ENCODE results near the gene TNFRSF9. TPM values are rescaled to one million over a fixed set of nuclear protein-coding genes. Genes with fewer than 3 reads are reported as not detected.

TNFRSF9 gene
- total and polyA plus RNA-seq, 10 donors, result 2.2 to 11.7 (median 3.5) TPM

- no peaks in the 10 kb centered on the region for H3K9me3 ChIP-seq
- 78 to 86% (median 82%) methylated on average over 11 of the region's 11 CpGs for WGBS, 5 donors
- peak overlapping the region in 7 of 8 donors; percentile 90 to 98 (median 96) for H3K27ac ChIP-seq
- H3K4me1 ChIP-seq, result peaks cover 16 to 78% (median 67%) of the 10 kb centered on the region in 6 donors
- no peak for DNase-seq
- TF ChIP-seq POLR2AphosphoS5 (IDR thresholded peaks at IDR 0.05) (no peak), POLR2A (IDR thresholded peaks at IDR 0.05) (no peak), CTCF (IDR thresholded peaks at IDR 0.05 in 8 of 11, conservative IDR thresholded peaks at IDR 0.05 in 3 of 11) (no peak)
- H3K27me3 ChIP-seq (replicated peaks in 1 of 7), result no peaks in the 10 kb centered on the region
- H3K36me3 ChIP-seq, result peaks cover 4 to 51% (median 41%) of the 10 kb centered on the region in 6 donors
- peak overlapping the region in 5 of 8 donors; percentile 70 to 88 (median 86) for H3K4me3 ChIP-seq
- intact Hi-C loops (cut with DNase I; ENCODE audit: low total_unique reads), result no loop called here
Measured at GRCh38 chr1:7962636-7963377, 22.2 kb upstream of the TNFRSF9 start.

GRCh38 chr1:7962014-7962335 lies 21.3 kb upstream of the TNFRSF9 start:
- Histone ChIP-seq H3K9me3 (no peaks in the 10 kb centered on the region), H3K36me3 (peaks cover 4 to 42% (median 36%) of the 10 kb centered on the region in 6 donors), H3K4me1 (peaks cover 16 to 70% (median 60%) of the 10 kb centered on the region in 6 donors), H3K4me3 (peak overlapping the region; percentile 69 to 88 (median 85)), H3K27me3 (replicated peaks in 1 of 7) (no peaks in the 10 kb centered on the region), H3K27ac (peak overlapping the region; percentile 88 to 98 (median 96))
- DNase-seq, result no peak
- intact Hi-C loops (cut with DNase I; ENCODE audit: low total_unique reads), result no loop called here
- no peak for TF ChIP-seq POLR2A (IDR thresholded peaks at IDR 0.05)
- TF ChIP-seq POLR2AphosphoS5 (IDR thresholded peaks at IDR 0.05), result no peak
- no peak for TF ChIP-seq CTCF (IDR thresholded peaks at IDR 0.05 in 8 of 11, conservative IDR thresholded peaks at IDR 0.05 in 3 of 11)
- WGBS, 5 donors, result 0 to 1% (median 0%) methylated on average over 10 of the region's 10 CpGs

- Histone ChIP-seq H3K27me3 (replicated peaks in 1 of 7) (no peaks in the 10 kb centered on the region), H3K36me3 (peaks cover 4 to 37% (median 31%) of the 10 kb centered on the region in 6 donors), H3K4me1 (peaks cover 16 to 64% (median 54%) of the 10 kb centered on the region in 6 donors), H3K4me3 (peak within 1 kb of the TSS; percentile 69 to 88 (median 85)), H3K27ac (peak within 1 kb of the TSS; percentile 88 to 98 (median 96)), H3K9me3 (no peaks in the 10 kb centered on the region)
- 0 to 1% (median 0%) methylated on average over 23 to 81 of the region's 81 CpGs for WGBS, 5 donors
- peak; percentile 100 for DNase-seq
- peak; percentile 90 to 98 (median 96) for TF ChIP-seq POLR2A (IDR thresholded peaks at IDR 0.05)
- peak in 9 of 11 experiments; percentile 38 to 81 (median 57) for TF ChIP-seq CTCF (IDR thresholded peaks at IDR 0.05 in 8 of 11, conservative IDR thresholded peaks at IDR 0.05 in 3 of 11)
- TF ChIP-seq POLR2AphosphoS5 (IDR thresholded peaks at IDR 0.05), result peak; percentile 97 to 99 (median 98)
- intact Hi-C loops (cut with DNase I; ENCODE audit: low total_unique reads), result no loop called here
Measured at GRCh38 chr1:7961216-7962013, 20.8 kb upstream of the TNFRSF9 start, which contains the start of gene PARK7. PARK7 (plus strand) TSS chr1:7961711; CDS start chr1:7962786, 1,075 bp downstream.
